ENCODE measurements around the gene SHBG.
"Not testable (repeated sequence)": the region's sequence is repeated elsewhere in the genome, so short reads cannot be mapped to it uniquely, and the experiment has no call there.

The SHBG gene

GRCh38 chr17:7612294-7612640 lies 17.7 kb upstream of the SHBG start:
- DNase-seq = no peak

GRCh38 chr17:7613769-7614424 lies 16.0 kb upstream of the SHBG start:
- no peak for DNase-seq

- peak; percentile 100 for DNase-seq
These were observed 15.3 kb upstream of the SHBG start, which contains the start of gene FXR2 for GRCh38 chr17:7614425-7615264. TSS of gene FXR2 (minus strand) at chr17:7614897. CDS start at chr17:7614532, 365 bp downstream.

- no peak for DNase-seq
These were observed 14.6 kb upstream of the SHBG start for GRCh38 chr17:7615265-7615747.

- no peak for DNase-seq
These were observed 11.3 kb upstream of the SHBG start for GRCh38 chr17:7618608-7619007.

GRCh38 chr17:7620835-7621234 lies 9.1 kb upstream of the SHBG start:
- DNase-seq = no peak

- DNase-seq = no peak
These were observed 6.3 kb upstream of the SHBG start for GRCh38 chr17:7623661-7624060.

GRCh38 chr17:7625749-7626148 lies 4.2 kb upstream of the SHBG start:
- not testable (repeated sequence) for DNase-seq

- DNase-seq = no peak
These were observed 3.6 kb upstream of the SHBG start for GRCh38 chr17:7626307-7626706.

GRCh38 chr17:7626956-7627249 lies 3.0 kb upstream of the SHBG start:
- DNase-seq = no peak

- DNase-seq = peak; percentile 90
These were observed 2.4 kb upstream of the SHBG start, which contains the start of gene SAT2 for GRCh38 chr17:7627250-7628121. TSS of gene SAT2 (minus strand) at chr17:7627821. CDS start at chr17:7627635, 186 bp downstream.

- DNase-seq = no peak
These were observed 1.8 kb downstream of the SHBG start for GRCh38 chr17:7631398-7632380.

GRCh38 chr17:7632492-7632894 lies 2.6 kb downstream of the SHBG start:
- DNase-seq = peak; percentile 51

- DNase-seq = no peak
These were observed 3.2 kb downstream of the SHBG start for GRCh38 chr17:7633093-7633492.

GRCh38 chr17:7634384-7634783 lies 4.4 kb downstream of the SHBG start:
- no peak for DNase-seq

GRCh38 chr17:7636163-7636562 lies 6.2 kb downstream of the SHBG start:
- DNase-seq = no peak

- no peak for DNase-seq
These were observed 10.8 kb downstream of the SHBG start for GRCh38 chr17:7640783-7641182.

GRCh38 chr17:7641635-7642034 lies 11.7 kb downstream of the SHBG start:
- DNase-seq = peak; percentile 17

GRCh38 chr17:7644775-7645174 lies 14.8 kb downstream of the SHBG start:
- no peak for DNase-seq

GRCh38 chr17:7646457-7646856 lies 16.5 kb downstream of the SHBG start:
- no peak for DNase-seq

- no peak for DNase-seq
These were observed 17.1 kb downstream of the SHBG start for GRCh38 chr17:7647018-7647417.

- peak; percentile 77 for DNase-seq
These were observed 20.7 kb downstream of the SHBG start, which contains the start of gene ATP1B2 for GRCh38 chr17:7650509-7651096. TSS of gene ATP1B2 (plus strand) at chr17:7650926. CDS start at chr17:7651519, 593 bp downstream.

Data from CD4-positive, alpha-beta T cell treated with Interleukin-12 subunit alpha and Interleukin-12 subunit beta, for 1 hour (primary cell).